ENCODE measurements around the gene METTL26. TPM values are rescaled to one million over a fixed set of nuclear protein-coding genes. Genes with fewer than 3 reads are reported as not detected.

Gene METTL26
- total RNA-seq, 1 donor from 2014 or later: 73.2 TPM

GRCh38 chr16:631808-632358 is 4.2 kb downstream of the METTL26 start:
- H3K27me3 Mint-ChIP-seq (ENCODE audit: low read depth): no peaks in the 10 kb centered on the region
- no peak overlapping the region for H3K4me3 Mint-ChIP-seq
- no peak for DNase-seq (ENCODE audit: low spot score in 2 of 2, unreplicated experiment in 2 of 2)
- no peak overlapping the region for H3K27ac Mint-ChIP-seq
- no peaks in the 10 kb centered on the region for H3K9me3 Mint-ChIP-seq
- no peaks in the 10 kb centered on the region for H3K36me3 Mint-ChIP-seq
- no peak for TF ChIP-seq CTCF (IDR thresholded peaks at IDR 0.05; ENCODE audit: unreplicated experiment)
- H3K4me1 Mint-ChIP-seq: peaks cover 7% of the 10 kb centered on the region

- H3K27me3 Mint-ChIP-seq (ENCODE audit: low read depth): no peaks in the 10 kb centered on the region
- no peak within 1 kb of the TSS for H3K27ac Mint-ChIP-seq
- DNase-seq (ENCODE audit: low spot score in 2 of 2, unreplicated experiment in 2 of 2): no peak
- H3K4me3 Mint-ChIP-seq: peak within 1 kb of the TSS; percentile 13
- no peaks in the 10 kb centered on the region for H3K36me3 Mint-ChIP-seq
- no peak for TF ChIP-seq CTCF (IDR thresholded peaks at IDR 0.05; ENCODE audit: unreplicated experiment)
- no peaks in the 10 kb centered on the region for H3K9me3 Mint-ChIP-seq
- H3K4me1 Mint-ChIP-seq: peaks cover 3% of the 10 kb centered on the region
These were observed 5.2 kb downstream of the METTL26 start, which contains the start of gene WFIKKN1 for GRCh38 chr16:630815-631405. Gene WFIKKN1, plus strand, starts transcription at chr16:630985. Its CDS starts 269 bp downstream, at chr16:631254.

GRCh38 chr16:630249-630814 is 5.8 kb downstream of the METTL26 start:
- Mint-ChIP-seq H3K9me3 (no peaks in the 10 kb centered on the region), H3K27me3 (ENCODE audit: low read depth) (no peaks in the 10 kb centered on the region), H3K36me3 (no peaks in the 10 kb centered on the region), H3K4me3 (peak overlapping the region; percentile 13), H3K4me1 (peaks cover 3% of the 10 kb centered on the region), H3K27ac (no peak overlapping the region)
- DNase-seq (ENCODE audit: low spot score in 2 of 2, unreplicated experiment in 2 of 2): no peak
- no peak for TF ChIP-seq CTCF (IDR thresholded peaks at IDR 0.05; ENCODE audit: unreplicated experiment)

- Mint-ChIP-seq H3K9me3 (no peaks in the 10 kb centered on the region), H3K27me3 (ENCODE audit: low read depth) (no peaks in the 10 kb centered on the region), H3K4me3 (peak overlapping the region; percentile 13), H3K27ac (no peak overlapping the region), H3K4me1 (peaks cover 3% of the 10 kb centered on the region), H3K36me3 (no peaks in the 10 kb centered on the region)
- no peak for DNase-seq (ENCODE audit: low spot score in 2 of 2, unreplicated experiment in 2 of 2)
- no peak for TF ChIP-seq CTCF (IDR thresholded peaks at IDR 0.05; ENCODE audit: unreplicated experiment)
These were observed 6.3 kb downstream of the METTL26 start for GRCh38 chr16:629833-630248.

GRCh38 chr16:629185-629832 is 6.8 kb downstream of the METTL26 start:
- TF ChIP-seq CTCF (IDR thresholded peaks at IDR 0.05; ENCODE audit: unreplicated experiment): no peak
- no peak overlapping the region for H3K4me3 Mint-ChIP-seq

More at GRCh38 chr16:629185-629832, 6.8 kb downstream of the METTL26 start:
- Mint-ChIP-seq H3K27me3 (ENCODE audit: low read depth) (no peaks in the 10 kb centered on the region), H3K4me1 (peaks cover 3% of the 10 kb centered on the region), H3K27ac (no peak overlapping the region), H3K36me3 (no peaks in the 10 kb centered on the region), H3K9me3 (no peaks in the 10 kb centered on the region)
- no peak for DNase-seq (ENCODE audit: low spot score in 2 of 2, unreplicated experiment in 2 of 2)

Measured in mesothelial cell of epicardium (in vitro differentiated cells).